SU-DHL-6 (cell line): ENCODE data around the gene MS4A6A.

Source experiments
- H2AFZ ChIP-seq: fragments of 200-600 bp; sonication (generic); 2 replicates; pipeline ENCODE4 v1.6.1; 2014; ENCODE audit warnings: low read depth, mild to moderate bottlenecking, moderate library complexity, mixed read lengths, antibody characterized with exemption, low read length; ENCODE audit not compliant: severe bottlenecking
- H3F3A ChIP-seq: fragments of 200-600 bp; shearing (Covaris generic); 2 replicates; pipeline ENCODE4 v1.6.0; 2016; ENCODE audit warnings: antibody characterized with exemption, mild to moderate bottlenecking; ENCODE audit not compliant: insufficient read depth
- H3K27ac ChIP-seq: fragments of 200-600 bp; sonication (generic); 2 replicates; pipeline ENCODE4 v1.5.1; 2016; ENCODE audit warnings: low read depth, mild to moderate bottlenecking, low read length, moderate library complexity, mixed read lengths
- H3K27me3 ChIP-seq: fragments of 200-600 bp; sonication (generic), shearing (Covaris generic); 2 replicates; pipeline ENCODE4 v1.6.0; 2014; ENCODE audit warnings: mild to moderate bottlenecking, low read length
- H3K36me3 ChIP-seq: fragments of 200-600 bp; sonication (generic); 2 replicates; pipeline ENCODE4 v1.6.1; 2014; ENCODE audit warnings: mild to moderate bottlenecking, low read length, mixed read lengths
- H3K4me2 ChIP-seq: fragments of 300-600, 200-600 bp; shearing (Covaris generic), sonication (generic); 2 replicates; pipeline ENCODE4 v1.6.0; 2014; ENCODE audit warnings: low read length, low read depth, mild to moderate bottlenecking; ENCODE audit not compliant: poor library complexity, severe bottlenecking
- H3K4me3 ChIP-seq: fragments of 200-600 bp; sonication (generic); 2 replicates; pipeline ENCODE4 v1.5.1; 2014; ENCODE audit warnings: antibody characterized with exemption, low read length, mild to moderate bottlenecking, mixed read lengths; ENCODE audit not compliant: insufficient read depth, poor library complexity, severe bottlenecking
- H3K79me2 ChIP-seq: fragments of 200-600 bp; sonication (generic); 2 replicates; pipeline ENCODE4 v1.6.1; 2014; ENCODE audit warnings: mild to moderate bottlenecking, low read length, moderate library complexity; ENCODE audit not compliant: insufficient read depth
- H3K9ac ChIP-seq: fragments of 200-600 bp; sonication (generic); 2 replicates; pipeline ENCODE4 v1.7.0; 2014; ENCODE audit warnings: mild to moderate bottlenecking, low read length
- H3K9me2 ChIP-seq: fragments of 200-600 bp; sonication (generic); replicated peaks from 2 replicates; pipeline ENCODE4 v1.6.1; 2014; ENCODE audit warnings: low read length; ENCODE audit not compliant: insufficient read depth
- H3K9me3 ChIP-seq: fragments of 200-600 bp; sonication (generic); 2 replicates; pipeline ENCODE4 v1.6.1; 2014; ENCODE audit warnings: low read length, mixed read lengths; ENCODE audit not compliant: insufficient read depth
- H4K20me1 ChIP-seq: fragments of 200-600 bp; sonication (generic); 2 replicates; pipeline ENCODE4 v1.6.1; 2014; ENCODE audit warnings: low read depth, mild to moderate bottlenecking, antibody characterized with exemption, low read length, moderate library complexity, mixed read lengths
- CTCF ChIP-seq: fragments of 200-600 bp; sonication (generic); IDR thresholded peaks from one replicate; pipeline ENCODE4 v1.5.1; 2017; ENCODE audit warnings: antibody characterized with exemption, mild to moderate bottlenecking, low read length, moderate library complexity; ENCODE audit not compliant: insufficient read depth, poor library complexity, severe bottlenecking
- EZH2phosphoT487 ChIP-seq: fragments of 200-600 bp; sonication (generic), shearing (Covaris generic); conservative IDR thresholded peaks from 2 replicates; pipeline ENCODE4 v1.6.1; 2018; ENCODE audit warnings: mild to moderate bottlenecking, antibody characterized with exemption, low read length, moderate library complexity, mixed read lengths

MS4A6A gene

GRCh38 chr11:60184824-60185511 lies 2.1 kb upstream of the MS4A6A start:
- no peaks in the 10 kb centered on the region for H3K36me3 ChIP-seq
- H3K79me2 ChIP-seq: no peaks in the 10 kb centered on the region
- H3K4me3 ChIP-seq: no peak overlapping the region
- TF ChIP-seq EZH2phosphoT487: no peak
- TF ChIP-seq CTCF: no peak
- no peaks in the 10 kb centered on the region for H3F3A ChIP-seq
- no peak overlapping the region for H3K9ac ChIP-seq
- no peaks in the 10 kb centered on the region for H3K27me3 ChIP-seq
- H3K4me2 ChIP-seq: no peak overlapping the region
- H3K9me2 ChIP-seq: no peaks in the 10 kb centered on the region
- no peak overlapping the region for H3K27ac ChIP-seq
- H3K9me3 ChIP-seq: no peaks in the 10 kb centered on the region
- H2AFZ ChIP-seq: no peak overlapping the region
- H4K20me1 ChIP-seq: no peaks in the 10 kb centered on the region

GRCh38 chr11:60183591-60184205 lies 815 bp upstream of the MS4A6A start:
- Histone ChIP-seq H2AFZ (no peak overlapping the region), H3K4me3 (no peak overlapping the region), H3K36me3 (no peaks in the 10 kb centered on the region), H3K79me2 (no peaks in the 10 kb centered on the region), H3K9me2 (no peaks in the 10 kb centered on the region), H3F3A (no peaks in the 10 kb centered on the region), H3K9ac (no peak overlapping the region), H3K4me2 (no peak overlapping the region), H3K27me3 (no peaks in the 10 kb centered on the region), H3K27ac (no peak overlapping the region), H3K9me3 (no peaks in the 10 kb centered on the region), H4K20me1 (no peaks in the 10 kb centered on the region)
- TF ChIP-seq EZH2phosphoT487 (no peak), CTCF (no peak)

DNA sequence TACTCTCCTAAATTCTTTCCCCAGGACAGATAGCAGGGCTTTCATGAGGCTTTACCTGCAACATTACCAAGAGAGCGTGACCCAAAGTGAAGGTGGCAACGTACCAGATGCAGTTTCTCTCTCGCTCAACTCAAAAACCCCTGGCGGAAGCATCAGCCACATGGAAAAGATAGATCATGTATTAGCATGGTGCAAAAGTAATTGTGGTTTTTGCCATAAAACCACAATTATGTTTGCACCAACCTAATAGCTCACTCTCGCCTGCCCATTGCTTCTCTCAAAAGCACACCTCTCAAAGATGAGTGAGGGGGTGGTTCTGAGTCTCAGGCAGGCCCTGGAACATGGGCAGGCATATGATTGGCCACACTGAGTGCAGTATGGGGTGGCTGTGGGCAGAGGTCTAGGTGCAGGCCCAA lies 7.0 kb downstream of the MS4A6A start:
- Histone ChIP-seq H3K9me2 (no peaks in the 10 kb centered on the region), H3F3A (no peaks in the 10 kb centered on the region), H3K9me3 (no peaks in the 10 kb centered on the region), H2AFZ (no peak overlapping the region), H3K36me3 (no peaks in the 10 kb centered on the region), H3K9ac (no peak overlapping the region), H3K4me2 (no peak overlapping the region), H3K4me3 (no peak overlapping the region), H3K27ac (no peak overlapping the region), H4K20me1 (no peaks in the 10 kb centered on the region), H3K79me2 (no peaks in the 10 kb centered on the region), H3K27me3 (no peaks in the 10 kb centered on the region)
- TF ChIP-seq EZH2phosphoT487 (no peak), CTCF (no peak)
